Measurements from ENCODE around the gene ZIK1. TPM values are rescaled to one million over a fixed set of nuclear protein-coding genes. Genes with fewer than 3 reads are reported as not detected.

ZIK1 gene
- total and polyA plus RNA-seq, 9 of the 15 experiments (the other 6 are each of a cell fraction or from before 2014, with no cell fraction given), result 0.03 to 0.42 (median 0.15) TPM; not detected in 1

GRCh38 chr19:57578487-57579205 is 5.3 kb upstream of the ZIK1 start, which contains the start of gene ZNF416 (continued):
- TF ChIP-seq NONO (IDR thresholded peaks at IDR 0.05; ENCODE audit: low read depth in 2 of 2, low read length in 1 of 2) (no peak), RBFOX2 (IDR thresholded peaks at IDR 0.05; ENCODE audit: low read depth, low read length) (peak; percentile 69), JUND (IDR thresholded peaks at IDR 0.05; ENCODE audit: borderline replicate concordance, low read depth, low read length) (no peak), JUND (tag; IDR thresholded peaks at IDR 0.05; ENCODE audit: borderline replicate concordance, low read depth, low read length) (no peak), CLOCK (CRISPR knock-in tag; IDR thresholded peaks at IDR 0.05; ENCODE audit: borderline replicate concordance) (no peak), ZBTB1 (CRISPR knock-in tag; IDR thresholded peaks at IDR 0.05; ENCODE audit: borderline replicate concordance, low read depth) (no peak), E2F6 (IDR thresholded peaks at IDR 0.05; ENCODE audit: borderline replicate concordance in 1 of 2, extremely low read depth in 1 of 2, insufficient read depth in 1 of 2, insufficient read length in 1 of 2, low read depth in 1 of 2, low read length in 1 of 2, poor library complexity in 1 of 2, severe bottlenecking in 1 of 2) (peak in 1 of 2 experiments; percentile 25), MEF2A (IDR thresholded peaks at IDR 0.05; ENCODE audit: control insufficient read depth, low read depth, low read length) (no peak), FOXK2 (conservative IDR thresholded peaks at IDR 0.05 in 1 of 2, IDR thresholded peaks at IDR 0.05 in 1 of 2; ENCODE audit: low read depth in 2 of 2) (no peak), ZNF507 (tag; conservative IDR thresholded peaks at IDR 0.05) (no peak), IRF9 (tag; IDR thresholded peaks at IDR 0.05) (no peak), ILK (tag; IDR thresholded peaks at IDR 0.05; ENCODE audit: borderline replicate concordance, low read depth) (no peak), L3MBTL2 (IDR thresholded peaks at IDR 0.05) (peak; percentile 57; the same call in 1 of the 2 replicates), TSC22D4 (tag; IDR thresholded peaks at IDR 0.05) (no peak), THAP12 (CRISPR knock-in tag; IDR thresholded peaks at IDR 0.05) (no peak), MECOM (CRISPR knock-in tag; IDR thresholded peaks at IDR 0.05) (no peak), NKRF (IDR thresholded peaks at IDR 0.05; ENCODE audit: borderline replicate concordance) (no peak)

Measured in K562 (cell line).